K562 (cell line): Measurements from ENCODE around the gene EOGT. TPM values are rescaled to one million over a fixed set of nuclear protein-coding genes. Genes with fewer than 3 reads are reported as not detected.

Source experiments
- ATF1 ChIP-seq, 2 experiments: fragments of 450-650 bp in 1 of 2; IDR thresholded peaks; 2 replicates each; pipeline ENCODE4 v1.6.1; 2016; ENCODE audit warnings: missing compliant biosample characterization in 1 of 2, missing genetic modification characterization in 1 of 2
- BCOR ChIP-seq: fragments of 450-650 bp; IDR thresholded peaks from 2 replicates; pipeline ENCODE4 v1.6.1; 2016
- CSDE1 ChIP-seq, 2 experiments: fragments of 450-650 bp; IDR thresholded peaks; 2 replicates each; pipeline ENCODE4 v1.6.1; 2016; ENCODE audit warnings: mild to moderate bottlenecking in 1 of 2
- ELF2 ChIP-seq: fragments of 250-450 bp; sonication (Bioruptor Pico); IDR thresholded peaks from 2 replicates; pipeline ENCODE4 v1.5.0; 2021; ENCODE audit warnings: mild to moderate bottlenecking
- HMGN3 ChIP-seq: IDR thresholded peaks from 2 replicates; pipeline ENCODE4 v1.6.1; 2011; ENCODE audit warnings: borderline replicate concordance, low read depth, mild to moderate bottlenecking, mixed read lengths, low read length; ENCODE audit not compliant: insufficient read length; ENCODE audit errors: extremely low read depth
- RAD51 ChIP-seq: fragments of 450-650 bp; IDR thresholded peaks from 2 replicates; pipeline ENCODE4 v1.7.1; 2016; ENCODE audit warnings: low read depth, mild to moderate bottlenecking, borderline replicate concordance
- SNIP1 ChIP-seq: fragments of 450-650 bp; IDR thresholded peaks from 2 replicates; pipeline ENCODE4 v1.7.1; 2017; ENCODE audit warnings: low read depth, mild to moderate bottlenecking
- TBL1XR1 ChIP-seq, 2 experiments: IDR thresholded peaks; 2 replicates each; pipeline ENCODE4 v1.6.1; 2012; ENCODE audit warnings: improper control_type of control experiment in 2 of 2, low read length in 2 of 2, mild to moderate bottlenecking in 1 of 2
- TEAD4 ChIP-seq, 2 experiments: sonication (generic) in 1 of 2; formaldehyde crosslinking in 1 of 2; IDR thresholded peaks; 2 replicates each; pipeline versions ENCODE4 v1.6.1 to v1.8.0; 2012 to 2022; ENCODE audit warnings: borderline replicate concordance in 1 of 2, inconsistent platforms in 1 of 2, low read length in 1 of 2, mild to moderate bottlenecking in 1 of 2, missing genetic modification reagents in 1 of 2
- TSC22D4 ChIP-seq: fragments of 450-650 bp; IDR thresholded peaks from 2 replicates; pipeline ENCODE4 v1.6.1; 2016; ENCODE audit warnings: missing genetic modification characterization, missing biosample characterization, control low read depth
- ZNF79 ChIP-seq: fragments of 250-450 bp; sonication (Bioruptor Pico); IDR thresholded peaks from 2 replicates; pipeline ENCODE4 v1.4.0; 2020; ENCODE audit warnings: low read depth, mild to moderate bottlenecking, moderate library complexity
- polyA plus RNA-seq, 8 experiments: library from polyadenylated mRNA; depleted of rRNA in 4 of 8; stranded (reverse) in 5 of 8; unstranded in 3 of 8; fragments of >200 nt; fragmentation: Nextera tagmentation in 2 of 8; fragmentation: Illumina TruSeq in 1 of 8; extraction: Ambion mirVana in 2 of 8; extraction: Trizol in 1 of 8; gene quantifications; 2 replicates each; pipeline versions ENCODE4 v1.2.1 to v1.2.3, GENCODE V29; 2011 to 2014; ENCODE audit warnings: inconsistent platforms in 1 of 8, missing spikeins in 1 of 8
- total RNA-seq, 7 experiments: library from RNA; depleted of rRNA in 6 of 7; stranded (reverse); fragments of >200 nt in 6 of 7; fragmentation: Illumina TruSeq in 2 of 7; extraction: Trizol in 2 of 7; gene quantifications; 2 replicates each; pipeline versions ENCODE4 v1.2.1 to v1.2.3, GENCODE V29; 2011 to 2021; ENCODE audit warnings: low replicate concordance in 1 of 7
- TF ChIP-seq, protein P1 (sequence below), 2 experiments: IDR thresholded peaks; 2 replicates each; pipeline ENCODE4 v1.6.1; 2012; ENCODE audit warnings: improper control_type of control experiment in 2 of 2, low read depth in 2 of 2, low read length in 2 of 2, borderline replicate concordance in 1 of 2
- TF ChIP-seq, protein P2 (sequence below): fragments of 250-450 bp; sonication (Bioruptor Pico); IDR thresholded peaks from 2 replicates; pipeline ENCODE4 v1.6.1; 2021; ENCODE audit warnings: mild to moderate bottlenecking
- TF ChIP-seq, protein P3 (sequence below): fragments of 200-800 bp; sonication (Bioruptor generic); IDR thresholded peaks from 2 replicates; pipeline ENCODE4 v1.6.1; 2017; ENCODE audit warnings: missing genetic modification characterization, missing compliant biosample characterization
- TF ChIP-seq, protein P4 (sequence below): fragments of 450-650 bp; IDR thresholded peaks from 2 replicates; pipeline ENCODE4 v1.6.1; 2014; ENCODE audit warnings: low read depth, mild to moderate bottlenecking, moderate library complexity, borderline replicate concordance
- TF ChIP-seq, protein P5 (sequence below), 2 experiments: fragments of 450-650 bp; conservative IDR thresholded peaks; 2 replicates each; pipeline ENCODE4 v1.6.1; 2017; ENCODE audit warnings: mild to moderate bottlenecking in 2 of 2, moderate library complexity in 2 of 2

The EOGT gene
- total and polyA plus RNA-seq, 9 of the 15 experiments (the other 6 are each of a cell fraction or from before 2014, with no cell fraction given): 3.6 to 17.9 (median 7.4) TPM

DNA sequence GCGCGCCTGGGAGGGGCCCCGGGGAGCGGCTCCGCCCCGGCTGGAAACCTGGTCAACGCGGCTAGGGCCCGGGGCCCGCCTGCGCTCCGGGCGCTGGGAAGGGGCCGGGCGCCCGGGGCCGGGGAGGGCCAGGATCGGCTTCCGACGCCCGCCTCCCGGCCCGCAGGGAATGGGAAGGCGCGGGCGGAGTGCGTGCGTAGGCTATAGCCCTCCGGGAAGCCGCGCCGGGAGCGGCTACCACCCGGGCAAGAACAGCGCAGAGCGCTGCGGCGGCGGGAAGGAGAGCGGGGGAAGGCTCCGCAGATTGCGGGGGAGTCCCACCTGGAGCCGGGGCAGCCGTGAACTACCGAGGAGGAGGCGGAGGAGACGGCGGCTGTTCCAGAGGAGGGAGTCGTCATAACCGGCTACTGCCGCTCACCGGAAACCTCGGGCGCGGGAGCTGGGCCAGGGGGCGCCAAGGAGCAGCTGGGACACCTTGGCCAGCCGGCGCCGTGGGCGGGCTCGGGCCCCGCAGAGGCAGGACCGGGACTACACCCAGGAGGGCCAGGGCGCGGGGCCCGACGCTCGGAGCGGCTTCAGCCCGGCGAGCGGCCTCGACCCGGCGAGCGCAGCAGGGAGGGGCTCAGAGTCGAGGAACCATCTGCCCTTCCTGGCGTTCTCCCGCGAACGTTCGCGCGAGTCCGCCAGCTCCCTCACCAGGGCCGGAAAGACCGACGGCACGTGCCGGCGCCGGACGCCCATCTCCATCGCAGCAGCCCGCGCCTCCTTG is at the start of gene EOGT (continued):
- TF ChIP-seq, protein P1, sequence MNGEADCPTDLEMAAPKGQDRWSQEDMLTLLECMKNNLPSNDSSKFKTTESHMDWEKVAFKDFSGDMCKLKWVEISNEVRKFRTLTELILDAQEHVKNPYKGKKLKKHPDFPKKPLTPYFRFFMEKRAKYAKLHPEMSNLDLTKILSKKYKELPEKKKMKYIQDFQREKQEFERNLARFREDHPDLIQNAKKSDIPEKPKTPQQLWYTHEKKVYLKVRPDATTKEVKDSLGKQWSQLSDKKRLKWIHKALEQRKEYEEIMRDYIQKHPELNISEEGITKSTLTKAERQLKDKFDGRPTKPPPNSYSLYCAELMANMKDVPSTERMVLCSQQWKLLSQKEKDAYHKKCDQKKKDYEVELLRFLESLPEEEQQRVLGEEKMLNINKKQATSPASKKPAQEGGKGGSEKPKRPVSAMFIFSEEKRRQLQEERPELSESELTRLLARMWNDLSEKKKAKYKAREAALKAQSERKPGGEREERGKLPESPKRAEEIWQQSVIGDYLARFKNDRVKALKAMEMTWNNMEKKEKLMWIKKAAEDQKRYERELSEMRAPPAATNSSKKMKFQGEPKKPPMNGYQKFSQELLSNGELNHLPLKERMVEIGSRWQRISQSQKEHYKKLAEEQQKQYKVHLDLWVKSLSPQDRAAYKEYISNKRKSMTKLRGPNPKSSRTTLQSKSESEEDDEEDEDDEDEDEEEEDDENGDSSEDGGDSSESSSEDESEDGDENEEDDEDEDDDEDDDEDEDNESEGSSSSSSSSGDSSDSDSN (IDR thresholded peaks at IDR 0.05; ENCODE audit: borderline replicate concordance in 1 of 2, low read depth in 2 of 2, low read length in 2 of 2): peak; percentile 73 to 91; a peak in 3 of 4 replicates
- no peak for TF ChIP-seq TEAD4 (IDR thresholded peaks at IDR 0.05; ENCODE audit: low read length)
- TF ChIP-seq TEAD4 (CRISPR knock-in tag; IDR thresholded peaks at IDR 0.05; ENCODE audit: borderline replicate concordance): no peak
- TF ChIP-seq, protein P2, sequence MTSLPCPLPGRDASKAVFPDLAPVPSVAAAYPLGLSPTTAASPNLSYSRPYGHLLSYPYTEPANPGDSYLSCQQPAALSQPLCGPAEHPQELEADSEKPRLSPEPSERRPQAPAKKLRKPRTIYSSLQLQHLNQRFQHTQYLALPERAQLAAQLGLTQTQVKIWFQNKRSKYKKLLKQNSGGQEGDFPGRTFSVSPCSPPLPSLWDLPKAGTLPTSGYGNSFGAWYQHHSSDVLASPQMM (CRISPR knock-in tag): no peak
- TF ChIP-seq, protein P3, sequence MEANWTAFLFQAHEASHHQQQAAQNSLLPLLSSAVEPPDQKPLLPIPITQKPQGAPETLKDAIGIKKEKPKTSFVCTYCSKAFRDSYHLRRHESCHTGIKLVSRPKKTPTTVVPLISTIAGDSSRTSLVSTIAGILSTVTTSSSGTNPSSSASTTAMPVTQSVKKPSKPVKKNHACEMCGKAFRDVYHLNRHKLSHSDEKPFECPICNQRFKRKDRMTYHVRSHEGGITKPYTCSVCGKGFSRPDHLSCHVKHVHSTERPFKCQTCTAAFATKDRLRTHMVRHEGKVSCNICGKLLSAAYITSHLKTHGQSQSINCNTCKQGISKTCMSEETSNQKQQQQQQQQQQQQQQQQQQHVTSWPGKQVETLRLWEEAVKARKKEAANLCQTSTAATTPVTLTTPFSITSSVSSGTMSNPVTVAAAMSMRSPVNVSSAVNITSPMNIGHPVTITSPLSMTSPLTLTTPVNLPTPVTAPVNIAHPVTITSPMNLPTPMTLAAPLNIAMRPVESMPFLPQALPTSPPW (CRISPR knock-in tag): peak; percentile 30
- TF ChIP-seq TBL1XR1 (IDR thresholded peaks at IDR 0.05; ENCODE audit: low read length in 2 of 2): peak in 1 of 2 experiments; percentile 17; a peak in 1 of 4 replicates
- TF ChIP-seq ATF1 (CRISPR knock-in tag; IDR thresholded peaks at IDR 0.05): no peak
- TF ChIP-seq ATF1 (tag; IDR thresholded peaks at IDR 0.05): peak; percentile 58
- TF ChIP-seq ZNF79 (CRISPR knock-in tag): no peak
- TF ChIP-seq, protein P4, sequence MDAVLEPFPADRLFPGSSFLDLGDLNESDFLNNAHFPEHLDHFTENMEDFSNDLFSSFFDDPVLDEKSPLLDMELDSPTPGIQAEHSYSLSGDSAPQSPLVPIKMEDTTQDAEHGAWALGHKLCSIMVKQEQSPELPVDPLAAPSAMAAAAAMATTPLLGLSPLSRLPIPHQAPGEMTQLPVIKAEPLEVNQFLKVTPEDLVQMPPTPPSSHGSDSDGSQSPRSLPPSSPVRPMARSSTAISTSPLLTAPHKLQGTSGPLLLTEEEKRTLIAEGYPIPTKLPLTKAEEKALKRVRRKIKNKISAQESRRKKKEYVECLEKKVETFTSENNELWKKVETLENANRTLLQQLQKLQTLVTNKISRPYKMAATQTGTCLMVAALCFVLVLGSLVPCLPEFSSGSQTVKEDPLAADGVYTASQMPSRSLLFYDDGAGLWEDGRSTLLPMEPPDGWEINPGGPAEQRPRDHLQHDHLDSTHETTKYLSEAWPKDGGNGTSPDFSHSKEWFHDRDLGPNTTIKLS: no peak; the same call in 1 of the 2 replicates
- TF ChIP-seq RAD51: peak; percentile 17; the same call in 1 of the 2 replicates
- TF ChIP-seq TSC22D4 (tag): no peak
- 0 out of 2 replicates have a peak, but pooled peaks have one; percentile 39 for TF ChIP-seq BCOR
- peak; percentile 72 for TF ChIP-seq HMGN3
- 0 out of 2 replicates have a peak, but pooled peaks have one; percentile 20 for TF ChIP-seq SNIP1
- TF ChIP-seq ELF2 (CRISPR knock-in tag): no peak
- TF ChIP-seq, protein P5, sequence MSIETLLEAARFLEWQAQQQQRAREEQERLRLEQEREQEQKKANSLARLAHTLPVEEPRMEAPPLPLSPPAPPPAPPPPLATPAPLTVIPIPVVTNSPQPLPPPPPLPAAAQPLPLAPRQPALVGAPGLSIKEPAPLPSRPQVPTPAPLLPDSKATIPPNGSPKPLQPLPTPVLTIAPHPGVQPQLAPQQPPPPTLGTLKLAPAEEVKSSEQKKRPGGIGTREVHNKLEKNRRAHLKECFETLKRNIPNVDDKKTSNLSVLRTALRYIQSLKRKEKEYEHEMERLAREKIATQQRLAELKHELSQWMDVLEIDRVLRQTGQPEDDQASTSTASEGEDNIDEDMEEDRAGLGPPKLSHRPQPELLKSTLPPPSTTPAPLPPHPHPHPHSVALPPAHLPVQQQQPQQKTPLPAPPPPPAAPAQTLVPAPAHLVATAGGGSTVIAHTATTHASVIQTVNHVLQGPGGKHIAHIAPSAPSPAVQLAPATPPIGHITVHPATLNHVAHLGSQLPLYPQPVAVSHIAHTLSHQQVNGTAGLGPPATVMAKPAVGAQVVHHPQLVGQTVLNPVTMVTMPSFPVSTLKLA (conservative IDR thresholded peaks at IDR 0.05): peak in 1 of 2 experiments; percentile 70; a peak in 1 of 4 replicates
- no peak for TF ChIP-seq CSDE1 (IDR thresholded peaks at IDR 0.05)
